Body of pancreas (tissue), 4 donors: ENCODE data around the gene RAD51B. TPM values are rescaled to one million over a fixed set of nuclear protein-coding genes. Genes with fewer than 3 reads are reported as not detected.

Experiments
- ATAC-seq: fragments of 150-250 bp; one replicate; pipeline ENCODE4 v1.9.1; 2016
- DNase-seq, 4 donors: peaks; one replicate each; pipeline ENCODE4 v3.0.0-alpha.2; 2019
- H3K27ac ChIP-seq, 4 donors: fragments of 200-600 bp; sonication (generic); 1 replicate in 3 of 4; 2 replicates in 1 of 4; pipeline versions ENCODE4 v1.5.1 to v1.6.1; 2016 to 2019; ENCODE audit warnings: mild to moderate bottlenecking in 1 of 4, mixed read lengths in 1 of 4, moderate library complexity in 1 of 4
- H3K27me3 ChIP-seq, 2 donors: fragments of 200-600 bp; sonication (generic); one replicate each; pipeline ENCODE4 v1.6.0; 2016; ENCODE audit warnings: mild to moderate bottlenecking in 1 of 2
- H3K36me3 ChIP-seq, 2 donors: fragments of 200-600 bp; sonication (generic); replicated peaks in 1 of 2; 2 replicates each; pipeline ENCODE4 v1.5.1; 2016; ENCODE audit warnings: low read depth in 2 of 2; ENCODE audit not compliant: insufficient read depth in 1 of 2
- H3K4me1 ChIP-seq: fragments of 200-600 bp; sonication (generic); one replicate; pipeline ENCODE4 v1.6.0; 2016
- H3K4me3 ChIP-seq, 2 donors: fragments of 200-600 bp; sonication (generic); 1 replicate in 1 of 2; 2 replicates in 1 of 2; pipeline ENCODE4 v1.5.1; 2016 to 2019
- H3K9me3 ChIP-seq, 3 donors: fragments of 200-600 bp; sonication (generic); 1 replicate in 2 of 3; 2 replicates in 1 of 3; pipeline ENCODE4 v1.5.1; 2016
- POLR2A ChIP-seq, 3 donors: fragments of 450-650 bp; IDR thresholded peaks; one replicate each; pipeline ENCODE4 v1.6.1; 2016; ENCODE audit warnings: antibody characterized with exemption in 3 of 3, mild to moderate bottlenecking in 2 of 3
- WGBS, 2 donors: methylation state at CpG; one replicate each; pipeline ENCODE4 v1.1.5; 2017; 5-methylcytosine and 5-hydroxymethylcytosine counted together
- intact Hi-C: fragments of 100-400 bp; cut with DNase I; formaldehyde crosslinking; loops from one replicate; pipeline ENCODE4 v1.15.1; 2023
- total RNA-seq, 2 donors: library from RNA; depleted of rRNA; stranded (reverse); fragments of >200 nt; gene quantifications; one replicate each; pipeline ENCODE4 v1.1.0, GENCODE V29; 2016
- TF ChIP-seq, protein P1 (sequence below), 7 experiments: fragments of 450-650 bp in 4 of 7; fragments of 200-600 bp in 3 of 7; sonication (generic) in 3 of 7; IDR thresholded peaks; one replicate each; pipeline ENCODE4 v1.5.1; 2016 to 2019; ENCODE audit warnings: antibody characterized with exemption in 7 of 7

The RAD51B gene
- total RNA-seq, 2 donors from 2014 or later: 12.2 to 29.6 TPM

DNA sequence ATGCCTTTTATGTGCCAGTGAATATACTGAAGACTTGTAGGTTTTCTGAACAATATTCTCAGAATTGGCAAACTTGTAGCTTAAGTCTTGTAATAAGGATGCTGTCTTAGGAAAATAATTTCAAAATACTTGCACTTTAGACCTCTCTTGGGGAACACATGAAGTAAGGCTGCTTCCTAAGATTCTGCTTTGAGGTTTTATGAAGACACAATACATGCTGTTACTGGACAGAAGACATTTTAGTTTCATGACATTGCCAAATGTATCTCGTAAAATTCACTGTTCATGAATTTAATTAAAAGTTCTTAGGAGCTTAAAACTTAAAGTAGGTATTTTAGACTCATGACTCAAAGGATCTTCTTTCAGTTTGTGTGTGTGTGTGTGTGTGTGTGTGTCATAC lies 80.7 kb downstream of the RAD51B start:
- intact Hi-C loops: no loop called here
- Histone ChIP-seq H3K4me1 (no peaks in the 10 kb centered on the region), H3K27me3 (no peaks in the 10 kb centered on the region), H3K36me3 (no peaks in the 10 kb centered on the region), H3K4me3 (no peak overlapping the region), H3K27ac (no peak overlapping the region), H3K9me3 (no peaks in the 10 kb centered on the region)
- TF ChIP-seq, protein P1, sequence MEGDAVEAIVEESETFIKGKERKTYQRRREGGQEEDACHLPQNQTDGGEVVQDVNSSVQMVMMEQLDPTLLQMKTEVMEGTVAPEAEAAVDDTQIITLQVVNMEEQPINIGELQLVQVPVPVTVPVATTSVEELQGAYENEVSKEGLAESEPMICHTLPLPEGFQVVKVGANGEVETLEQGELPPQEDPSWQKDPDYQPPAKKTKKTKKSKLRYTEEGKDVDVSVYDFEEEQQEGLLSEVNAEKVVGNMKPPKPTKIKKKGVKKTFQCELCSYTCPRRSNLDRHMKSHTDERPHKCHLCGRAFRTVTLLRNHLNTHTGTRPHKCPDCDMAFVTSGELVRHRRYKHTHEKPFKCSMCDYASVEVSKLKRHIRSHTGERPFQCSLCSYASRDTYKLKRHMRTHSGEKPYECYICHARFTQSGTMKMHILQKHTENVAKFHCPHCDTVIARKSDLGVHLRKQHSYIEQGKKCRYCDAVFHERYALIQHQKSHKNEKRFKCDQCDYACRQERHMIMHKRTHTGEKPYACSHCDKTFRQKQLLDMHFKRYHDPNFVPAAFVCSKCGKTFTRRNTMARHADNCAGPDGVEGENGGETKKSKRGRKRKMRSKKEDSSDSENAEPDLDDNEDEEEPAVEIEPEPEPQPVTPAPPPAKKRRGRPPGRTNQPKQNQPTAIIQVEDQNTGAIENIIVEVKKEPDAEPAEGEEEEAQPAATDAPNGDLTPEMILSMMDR (IDR thresholded peaks at IDR 0.05): no peak
- no peak for TF ChIP-seq POLR2A (IDR thresholded peaks at IDR 0.05)
- no peak for ATAC-seq
- WGBS, 2 donors: 95% methylated on average over 1 of the region's 1 CpG
- no peak for DNase-seq

DNA sequence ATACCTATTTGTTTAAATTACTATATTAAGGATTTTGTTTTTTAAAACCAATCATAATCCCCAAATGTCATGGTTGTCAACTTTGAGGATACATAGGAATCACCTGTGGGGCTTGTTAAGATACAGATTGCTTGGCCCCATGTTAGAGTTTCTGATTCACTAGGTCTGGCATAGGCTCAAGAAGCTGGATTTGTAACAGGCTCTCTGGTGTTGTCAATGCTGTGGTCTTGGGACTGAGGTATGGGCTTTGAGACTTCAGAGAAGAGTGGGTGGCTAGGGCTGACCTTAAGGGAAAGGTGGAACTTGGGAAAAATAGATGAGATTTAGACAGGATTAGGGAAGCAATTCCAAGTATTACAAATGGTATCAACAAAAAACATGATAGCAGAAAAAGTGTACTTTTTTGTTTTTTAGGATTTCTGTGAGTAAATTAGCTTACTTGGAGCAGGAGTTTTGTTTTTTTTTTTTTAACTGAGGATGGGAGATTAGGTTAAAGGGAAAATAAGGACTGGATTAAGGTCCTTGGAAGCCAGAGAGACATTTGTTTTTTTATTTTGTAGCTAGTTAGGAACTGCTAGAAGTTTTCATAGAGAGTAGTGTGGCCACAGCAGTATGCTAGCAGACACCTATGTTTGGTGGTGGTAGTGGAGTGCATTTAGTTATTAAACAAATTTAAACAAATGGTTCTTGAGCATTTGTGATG lies 88.6 kb downstream of the RAD51B start:
- no peak overlapping the region for H3K4me3 ChIP-seq
- no peaks in the 10 kb centered on the region for H3K27me3 ChIP-seq
- no peaks in the 10 kb centered on the region for H3K9me3 ChIP-seq
- DNase-seq: no peak
- no peak overlapping the region for H3K27ac ChIP-seq
- no peaks in the 10 kb centered on the region for H3K4me1 ChIP-seq
- intact Hi-C loops: no loop called here
- no peak for TF ChIP-seq POLR2A (IDR thresholded peaks at IDR 0.05)
- TF ChIP-seq, protein P1 (IDR thresholded peaks at IDR 0.05): no peak
- ATAC-seq: no peak
- H3K36me3 ChIP-seq: no peaks in the 10 kb centered on the region

DNA sequence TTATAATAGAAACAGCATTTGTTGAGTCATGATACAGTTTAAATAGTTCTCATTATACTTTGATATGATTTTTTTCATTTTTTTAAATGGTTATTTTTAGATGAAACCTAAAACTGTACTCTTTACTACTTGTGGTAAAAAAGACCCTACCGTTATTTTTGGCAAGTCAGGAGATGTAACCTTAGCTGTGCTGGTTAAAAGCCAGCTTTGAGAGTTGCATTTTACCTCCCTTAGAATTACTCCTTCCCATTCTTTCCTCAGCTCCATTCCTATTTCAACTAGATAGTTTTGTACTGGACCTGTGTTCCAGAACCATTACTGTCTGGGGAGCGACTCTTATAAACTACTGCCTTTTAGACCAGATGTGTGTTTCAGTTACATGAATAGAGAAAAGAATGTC lies 92.0 kb downstream of the RAD51B start:
- Histone ChIP-seq H3K4me1 (peaks cover 12% of the 10 kb centered on the region), H3K27me3 (no peaks in the 10 kb centered on the region), H3K36me3 (no peaks in the 10 kb centered on the region), H3K4me3 (no peak overlapping the region), H3K27ac (no peak overlapping the region), H3K9me3 (no peaks in the 10 kb centered on the region)
- intact Hi-C loops: no loop called here
- DNase-seq (no peak), ATAC-seq (no peak)
- 55 to 56% methylated on average over 2 of the region's 2 CpGs for WGBS, 2 donors
- TF ChIP-seq, protein P1 (IDR thresholded peaks at IDR 0.05): no peak
- TF ChIP-seq POLR2A (IDR thresholded peaks at IDR 0.05): no peak

DNA sequence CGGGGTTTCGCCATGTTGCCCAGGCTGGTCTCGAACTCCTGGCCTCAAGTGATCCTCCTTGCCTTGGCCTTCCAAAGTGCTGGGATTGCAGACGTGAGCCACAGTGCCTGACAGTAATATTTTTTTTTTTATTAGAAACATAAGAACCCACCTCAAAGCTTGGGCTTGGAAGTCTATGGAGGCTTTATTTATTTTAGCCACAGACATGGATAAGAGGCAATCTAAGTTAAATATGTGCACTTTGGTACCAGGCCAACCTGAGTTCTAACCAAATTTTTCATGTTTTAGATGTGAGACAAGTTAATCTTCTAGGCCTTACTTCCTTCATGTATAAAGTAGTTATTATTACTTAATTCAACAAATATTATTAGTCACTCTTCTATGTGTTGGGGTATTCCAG lies 96.9 kb downstream of the RAD51B start:
- TF ChIP-seq POLR2A (IDR thresholded peaks at IDR 0.05): no peak
- TF ChIP-seq, protein P1 (IDR thresholded peaks at IDR 0.05): no peak
- Histone ChIP-seq H3K4me1 (peaks cover 12% of the 10 kb centered on the region), H3K9me3 (no peaks in the 10 kb centered on the region), H3K36me3 (no peaks in the 10 kb centered on the region), H3K4me3 (no peak overlapping the region), H3K27ac (no peak overlapping the region), H3K27me3 (no peaks in the 10 kb centered on the region)
- ATAC-seq: no peak
- no peak for DNase-seq
- intact Hi-C loops: no loop called here
- WGBS, 2 donors: 64 to 78% methylated on average over 4 of the region's 4 CpGs

DNA sequence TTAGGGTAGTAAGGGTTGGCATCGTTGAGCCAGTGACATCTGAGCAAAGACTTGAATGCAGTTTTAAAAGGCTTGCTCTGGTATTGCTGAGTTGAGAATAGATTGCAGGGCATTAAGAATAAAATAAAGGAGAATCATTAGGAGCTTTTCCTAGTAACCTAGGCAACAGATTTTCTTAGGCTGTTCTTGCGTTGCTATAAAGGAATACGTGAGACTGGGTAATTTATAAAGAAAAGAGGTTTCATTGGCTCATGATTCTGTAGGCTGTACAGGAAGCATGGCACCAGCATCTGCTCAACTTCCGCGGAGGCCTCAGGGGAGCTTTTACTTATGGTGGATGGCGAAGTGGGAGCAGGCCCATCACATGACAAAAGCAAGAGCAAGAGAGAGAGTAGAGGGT lies 97.4 kb downstream of the RAD51B start:
- Histone ChIP-seq H3K4me3 (no peak overlapping the region), H3K27me3 (no peaks in the 10 kb centered on the region), H3K27ac (no peak overlapping the region), H3K9me3 (no peaks in the 10 kb centered on the region), H3K4me1 (peaks cover 12% of the 10 kb centered on the region), H3K36me3 (no peaks in the 10 kb centered on the region)
- ATAC-seq: no peak
- no peak for DNase-seq
- intact Hi-C loops: no loop called here
- TF ChIP-seq, protein P1 (IDR thresholded peaks at IDR 0.05): no peak
- no peak for TF ChIP-seq POLR2A (IDR thresholded peaks at IDR 0.05)
- WGBS, 2 donors: 92 to 98% methylated on average over 6 of the region's 6 CpGs
